ENCODE results near the gene SYCN.

DNA sequence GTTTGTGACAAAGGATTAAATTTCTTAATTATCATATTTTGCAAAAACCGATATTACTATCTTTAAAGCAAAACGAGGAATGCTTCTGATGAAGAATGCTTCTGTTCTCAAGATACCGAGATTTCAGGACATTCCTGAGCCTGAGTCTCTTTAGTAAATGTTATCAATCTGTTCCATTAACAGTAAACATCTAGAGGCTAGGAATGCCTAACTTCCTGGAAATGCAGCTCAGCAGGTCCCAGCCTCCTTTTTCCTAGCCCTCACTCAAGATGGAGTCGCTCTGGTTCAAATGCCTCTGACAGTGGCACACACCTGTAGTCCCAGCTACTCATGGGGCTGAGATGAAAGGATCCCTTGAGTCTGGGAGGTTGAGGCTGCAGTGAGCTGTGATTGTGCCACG, 47.0 kb upstream of the SYCN start:
- TF ChIP-seq, protein P1, sequence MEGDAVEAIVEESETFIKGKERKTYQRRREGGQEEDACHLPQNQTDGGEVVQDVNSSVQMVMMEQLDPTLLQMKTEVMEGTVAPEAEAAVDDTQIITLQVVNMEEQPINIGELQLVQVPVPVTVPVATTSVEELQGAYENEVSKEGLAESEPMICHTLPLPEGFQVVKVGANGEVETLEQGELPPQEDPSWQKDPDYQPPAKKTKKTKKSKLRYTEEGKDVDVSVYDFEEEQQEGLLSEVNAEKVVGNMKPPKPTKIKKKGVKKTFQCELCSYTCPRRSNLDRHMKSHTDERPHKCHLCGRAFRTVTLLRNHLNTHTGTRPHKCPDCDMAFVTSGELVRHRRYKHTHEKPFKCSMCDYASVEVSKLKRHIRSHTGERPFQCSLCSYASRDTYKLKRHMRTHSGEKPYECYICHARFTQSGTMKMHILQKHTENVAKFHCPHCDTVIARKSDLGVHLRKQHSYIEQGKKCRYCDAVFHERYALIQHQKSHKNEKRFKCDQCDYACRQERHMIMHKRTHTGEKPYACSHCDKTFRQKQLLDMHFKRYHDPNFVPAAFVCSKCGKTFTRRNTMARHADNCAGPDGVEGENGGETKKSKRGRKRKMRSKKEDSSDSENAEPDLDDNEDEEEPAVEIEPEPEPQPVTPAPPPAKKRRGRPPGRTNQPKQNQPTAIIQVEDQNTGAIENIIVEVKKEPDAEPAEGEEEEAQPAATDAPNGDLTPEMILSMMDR (IDR thresholded peaks at IDR 0.05): no peak
- TF ChIP-seq POLR2A (IDR thresholded peaks at IDR 0.05): no peak
